AG04450 (cell line): ENCODE data around the gene PSAP. TPM values are rescaled to one million over a fixed set of nuclear protein-coding genes. Genes with fewer than 3 reads are reported as not detected.

ENCODE experiments used
- CTCF ChIA-PET: fragments of 300-600, 350-600 bp; formaldehyde crosslinking; extraction: SDS; loops from one replicate; lab custom pipeline; 2022; ENCODE audit warnings: antibody characterized with exemption, inconsistent platforms; lab: Charles Lee
- POLR2A ChIA-PET: fragments of 350-600 bp; formaldehyde crosslinking; extraction: SDS; loops from one replicate; lab custom pipeline; 2021; ENCODE audit warnings: antibody characterized with exemption, inconsistent platforms; lab: Yijun Ruan, JAX
- DNase-seq: peaks from one replicate; pipeline ENCODE4 v3.0.0-alpha.2; 2011; ENCODE audit warnings: low read depth, low spot score
- H3K27ac ChIP-seq: one replicate; pipeline ENCODE4 v1.5.1; 2012; ENCODE audit warnings: low read depth, low read length, control low read depth
- H3K27me3 ChIP-seq: one replicate; pipeline ENCODE4 v1.6.0; 2012; ENCODE audit warnings: low read length; ENCODE audit not compliant: control insufficient read depth, insufficient read depth
- H3K4me3 ChIP-seq: 2 replicates; pipeline ENCODE4 v1.5.1; 2011; ENCODE audit warnings: mild to moderate bottlenecking, low read depth, low read length, control low read depth
- H3K9me3 ChIP-seq: 2 replicates; pipeline ENCODE4 v1.5.1; 2012; ENCODE audit warnings: low read length; ENCODE audit not compliant: control insufficient read depth, insufficient read depth
- polyA plus RNA-seq: library from polyadenylated mRNA; depleted of rRNA; stranded (reverse); fragments of >200 nt; gene quantifications from 2 replicates; pipeline ENCODE4 v1.2.3, GENCODE V29; 2011
- TF ChIP-seq, protein P1 (sequence below): IDR thresholded peaks from 2 replicates; pipeline ENCODE4 v1.5.1; 2011; ENCODE audit warnings: low read depth, low read length, control low read depth, inconsistent platforms

Gene PSAP
- polyA plus RNA-seq, 1 experiment = 1,594 TPM

DNA sequence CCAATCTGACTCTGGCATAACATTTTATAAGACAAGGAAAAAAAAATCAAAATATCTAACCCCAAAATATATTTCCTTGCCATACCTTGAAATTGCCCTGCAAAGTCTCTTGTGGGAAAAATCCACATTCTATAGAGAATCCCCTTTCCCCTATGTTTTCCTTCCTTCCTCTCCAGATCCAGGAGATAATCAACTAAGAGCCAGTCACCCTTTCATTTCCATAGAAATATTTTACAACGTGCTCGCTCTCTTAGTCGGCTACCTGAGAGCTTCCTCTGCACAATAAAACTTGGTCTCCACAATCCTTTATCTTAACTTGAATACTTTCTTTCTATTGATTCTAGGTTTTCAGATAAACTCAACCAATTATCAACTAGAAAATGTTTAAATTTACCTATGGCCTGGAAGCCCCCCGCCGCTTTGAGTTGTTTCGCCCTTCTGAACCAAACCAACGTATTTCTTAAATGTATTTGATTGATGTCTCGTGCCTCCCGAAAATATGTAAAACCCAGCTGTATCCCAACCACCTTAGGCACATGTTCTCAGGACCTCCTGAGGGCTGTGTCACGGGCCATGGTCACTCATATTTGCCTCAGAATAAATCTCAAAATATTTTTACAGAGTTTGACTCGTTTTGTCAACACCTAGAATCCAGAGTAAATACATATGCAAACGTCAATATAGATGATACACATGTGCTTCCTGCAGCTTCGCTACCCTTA, 869 bp downstream of the PSAP start:
- Histone ChIP-seq H3K9me3 (peaks cover 4% of the 10 kb centered on the region; the same call in 1 of the 2 replicates), H3K27me3 (no peaks in the 10 kb centered on the region), H3K4me3 (peak overlapping the region; percentile 99), H3K27ac (peak overlapping the region; percentile 87)
- no peak for DNase-seq
- POLR2A ChIA-PET = interaction anchor here (1.0 to 2.1 kb wide), 6 partner anchors 10 to 423 kb away, joined by 3 to 40 read pairs (median 6); partner anchors contain the start of gene VSIR
- CTCF ChIA-PET = interaction anchor here (0.8 to 1.0 kb wide), 2 partner anchors 9 to 42 kb away, joined by 3 read pairs; no protein-coding TSS in a partner anchor
- TF ChIP-seq, protein P1, sequence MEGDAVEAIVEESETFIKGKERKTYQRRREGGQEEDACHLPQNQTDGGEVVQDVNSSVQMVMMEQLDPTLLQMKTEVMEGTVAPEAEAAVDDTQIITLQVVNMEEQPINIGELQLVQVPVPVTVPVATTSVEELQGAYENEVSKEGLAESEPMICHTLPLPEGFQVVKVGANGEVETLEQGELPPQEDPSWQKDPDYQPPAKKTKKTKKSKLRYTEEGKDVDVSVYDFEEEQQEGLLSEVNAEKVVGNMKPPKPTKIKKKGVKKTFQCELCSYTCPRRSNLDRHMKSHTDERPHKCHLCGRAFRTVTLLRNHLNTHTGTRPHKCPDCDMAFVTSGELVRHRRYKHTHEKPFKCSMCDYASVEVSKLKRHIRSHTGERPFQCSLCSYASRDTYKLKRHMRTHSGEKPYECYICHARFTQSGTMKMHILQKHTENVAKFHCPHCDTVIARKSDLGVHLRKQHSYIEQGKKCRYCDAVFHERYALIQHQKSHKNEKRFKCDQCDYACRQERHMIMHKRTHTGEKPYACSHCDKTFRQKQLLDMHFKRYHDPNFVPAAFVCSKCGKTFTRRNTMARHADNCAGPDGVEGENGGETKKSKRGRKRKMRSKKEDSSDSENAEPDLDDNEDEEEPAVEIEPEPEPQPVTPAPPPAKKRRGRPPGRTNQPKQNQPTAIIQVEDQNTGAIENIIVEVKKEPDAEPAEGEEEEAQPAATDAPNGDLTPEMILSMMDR = no peak

DNA sequence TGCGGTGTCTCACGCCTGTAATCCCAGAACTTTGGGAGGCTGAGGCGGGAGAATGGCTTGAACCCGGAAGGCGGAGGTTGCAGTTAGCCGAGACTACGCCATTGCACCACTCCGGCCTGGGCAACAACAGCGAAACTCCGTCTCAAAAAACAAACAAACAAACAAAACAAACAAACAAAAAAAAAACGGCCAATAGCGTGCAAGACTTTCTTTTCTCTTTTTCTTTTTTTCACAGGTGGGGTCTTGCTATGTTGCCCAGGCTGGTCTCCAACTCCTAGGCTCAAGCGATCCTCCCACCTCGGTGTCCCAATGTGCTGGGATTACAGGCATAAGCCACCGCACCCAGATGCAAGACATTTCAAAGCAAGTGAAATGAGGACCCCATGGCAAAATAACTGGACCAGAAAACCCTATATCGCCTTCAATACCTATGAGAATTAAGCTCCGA, 1.6 kb downstream of the PSAP start:
- Histone ChIP-seq H3K4me3 (peak overlapping the region; percentile 99), H3K27me3 (no peaks in the 10 kb centered on the region), H3K27ac (no peak overlapping the region), H3K9me3 (peaks cover 4% of the 10 kb centered on the region; the same call in 1 of the 2 replicates)
- DNase-seq = no peak
- ChIA-PET CTCF (interaction anchor here (0.7 to 0.8 kb wide), 2 partner anchors 41 to 331 kb away, joined by 3 to 4 read pairs; no protein-coding TSS in a partner anchor), POLR2A (interaction anchor here (2.1 kb wide), 1 partner anchor 11 kb away, joined by 40 read pairs; no protein-coding TSS in a partner anchor)
- TF ChIP-seq, protein P1 = no peak

DNA sequence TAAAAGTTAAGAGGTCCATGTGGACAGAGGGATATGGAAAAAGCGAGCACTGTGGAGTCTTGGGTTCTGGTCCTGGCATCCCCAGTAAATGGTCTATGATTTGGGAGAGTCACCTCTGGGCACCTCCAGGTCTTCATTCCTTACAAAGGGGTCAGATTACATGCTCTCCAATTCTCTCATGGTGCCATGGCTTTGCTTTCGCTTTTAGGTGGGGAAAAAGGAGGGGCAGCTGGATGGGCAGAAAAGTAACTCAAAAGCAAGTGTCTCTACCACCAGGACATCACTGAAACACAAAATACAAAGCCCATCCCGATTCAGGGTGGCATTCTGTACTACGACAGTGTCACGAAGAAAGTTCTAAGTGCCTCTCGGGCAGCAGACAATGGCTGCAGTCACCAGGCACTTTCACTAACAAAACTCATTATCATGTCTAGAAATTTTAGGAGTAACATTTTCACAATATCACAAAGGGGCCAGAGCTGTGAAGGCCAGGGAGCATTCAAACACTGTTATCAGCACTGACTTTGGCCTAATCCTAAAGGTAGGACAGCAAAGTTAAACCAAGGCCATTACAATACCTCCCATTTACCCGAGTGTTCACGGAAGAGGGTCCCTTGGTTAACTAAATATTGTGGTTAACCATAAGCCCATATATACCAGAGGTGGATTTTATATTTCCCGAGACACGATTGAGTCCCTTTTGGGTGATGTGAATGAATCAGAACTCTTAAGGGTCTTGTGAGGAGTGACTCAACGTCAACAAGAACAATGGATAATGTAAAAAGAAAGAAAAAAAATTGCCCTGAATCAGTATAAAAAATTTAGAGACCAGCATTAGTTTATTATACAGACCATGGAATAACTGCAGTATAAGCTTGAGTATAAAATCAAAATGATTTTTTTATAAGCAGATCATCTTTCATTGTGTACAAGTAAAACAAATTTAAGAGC, 2.5 kb downstream of the PSAP start:
- H3K4me3 ChIP-seq = peak overlapping the region; percentile 18
- POLR2A ChIA-PET = no interaction called here
- DNase-seq = no peak
- CTCF ChIA-PET = interaction anchor here (0.7 kb wide), 1 partner anchor 330 kb away, joined by 4 read pairs; no protein-coding TSS in a partner anchor
- no peak overlapping the region for H3K27ac ChIP-seq
- H3K27me3 ChIP-seq = no peaks in the 10 kb centered on the region
- TF ChIP-seq, protein P1 = no peak
- peaks cover 4% of the 10 kb centered on the region; the same call in 1 of the 2 replicates for H3K9me3 ChIP-seq

DNA sequence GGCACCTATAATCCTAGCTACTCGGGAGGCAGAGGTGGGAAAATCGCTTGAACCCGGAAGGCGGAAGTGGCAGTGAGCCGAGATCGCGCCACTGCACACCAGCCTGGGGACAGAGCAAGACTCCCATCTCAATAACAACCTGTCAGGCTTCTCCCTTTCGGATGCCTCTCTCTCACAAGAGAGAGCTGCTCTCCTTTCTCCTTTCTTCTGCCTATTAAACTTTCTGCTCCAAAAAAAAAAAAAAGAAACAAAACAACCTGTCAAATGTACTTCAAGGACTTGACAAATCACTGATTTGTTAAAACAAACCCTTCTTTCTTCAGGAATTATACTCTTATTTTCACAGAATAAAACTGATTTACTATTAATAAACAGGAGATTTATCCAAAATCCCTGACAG, 3.6 kb downstream of the PSAP start:
- Histone ChIP-seq H3K27ac (no peak overlapping the region), H3K9me3 (peaks cover 4% of the 10 kb centered on the region; the same call in 1 of the 2 replicates), H3K27me3 (no peaks in the 10 kb centered on the region), H3K4me3 (no peak overlapping the region)
- ChIA-PET CTCF (interaction anchor here (0.6 to 1.3 kb wide), 2 partner anchors 49 to 473 kb away, joined by 3 to 6 read pairs; no protein-coding TSS in a partner anchor), POLR2A (no interaction called here)
- DNase-seq = no peak
- TF ChIP-seq, protein P1 = no peak
